Common myeloid progenitor, CD34-positive (primary cell): Measurements from ENCODE around the gene IPO13.

ENCODE experiments used
- CTCF ChIA-PET: fragments of 350-600 bp; sonication (Branson Sonifier 250); formaldehyde crosslinking; loops from one replicate; lab custom pipeline; 2021; ENCODE audit warnings: antibody characterized with exemption; lab: Charles Lee
- POLR2A ChIA-PET: fragments of 350-600 bp; sonication (Branson Sonifier 250); formaldehyde crosslinking; loops from one replicate; lab custom pipeline; 2021; ENCODE audit warnings: antibody characterized with exemption; lab: Charles Lee
- DNase-seq, 3 donors: peaks; one replicate each; pipeline versions ENCODE4 v3.0.0 to v3.0.0-alpha.2; 2013
- H3K27ac ChIP-seq, 2 experiments: 1 replicate in 1 of 2; 2 replicates in 1 of 2; pipeline ENCODE4 v1.7.0; 2013; ENCODE audit warnings: inconsistent platforms in 2 of 2, low read length in 2 of 2, mild to moderate bottlenecking in 2 of 2, low read depth in 1 of 2, moderate library complexity in 1 of 2; ENCODE audit not compliant: severe bottlenecking in 2 of 2, insufficient read depth in 1 of 2, poor library complexity in 1 of 2
- H3K27me3 ChIP-seq, 5 experiments: replicated peaks in 2 of 5; 1 replicate in 3 of 5; 2 replicates in 2 of 5; pipeline versions ENCODE4 v1.6.1 to v1.7.0; 2013; ENCODE audit warnings: low read length in 4 of 5, mild to moderate bottlenecking in 2 of 5, moderate library complexity in 2 of 5, inconsistent platforms in 1 of 5; ENCODE audit not compliant: insufficient read depth in 5 of 5, control insufficient read depth in 4 of 5
- H3K36me3 ChIP-seq, 4 experiments: 1 replicate in 2 of 4; 2 replicates in 2 of 4; pipeline versions ENCODE4 v1.6.1 to v1.7.0; 2013; ENCODE audit warnings: low read length in 3 of 4, control low read depth in 1 of 4, mild to moderate bottlenecking in 1 of 4; ENCODE audit not compliant: control insufficient read depth in 4 of 4, insufficient read depth in 4 of 4
- H3K4me1 ChIP-seq, 4 experiments: 1 replicate in 3 of 4; 2 replicates in 1 of 4; pipeline versions ENCODE4 v1.6.1 to v1.7.1; 2013; ENCODE audit warnings: low read length in 3 of 4, mild to moderate bottlenecking in 3 of 4, control low read depth in 1 of 4, inconsistent platforms in 1 of 4, moderate library complexity in 1 of 4; ENCODE audit not compliant: control insufficient read depth in 4 of 4, insufficient read depth in 4 of 4; ENCODE audit errors: control extremely low read depth in 1 of 4
- H3K4me3 ChIP-seq, 7 experiments: 1 replicate in 4 of 7; 2 replicates in 3 of 7; pipeline versions ENCODE4 v1.5.1 to v1.7.0; 2013; ENCODE audit warnings: mild to moderate bottlenecking in 7 of 7, low read length in 6 of 7, moderate library complexity in 6 of 7, inconsistent platforms in 2 of 7, low read depth in 2 of 7, control low read depth in 1 of 7; ENCODE audit not compliant: insufficient read depth in 4 of 7, control insufficient read depth in 1 of 7; ENCODE audit errors: extremely low read depth in 1 of 7
- H3K9me3 ChIP-seq, 5 experiments: 1 replicate in 4 of 5; 2 replicates in 1 of 5; pipeline versions ENCODE4 v1.6.1 to v1.7.1; 2013; ENCODE audit warnings: low read length in 4 of 5, mild to moderate bottlenecking in 2 of 5, inconsistent platforms in 1 of 5, low read depth in 1 of 5, moderate library complexity in 1 of 5; ENCODE audit not compliant: control insufficient read depth in 4 of 5, insufficient read depth in 2 of 5; ENCODE audit errors: control extremely low read depth in 1 of 5
- WGBS: methylation state at CpG from one replicate; pipeline ENCODE4 v1.1.5; 2013; ENCODE audit not compliant: insufficient coverage; 5-methylcytosine and 5-hydroxymethylcytosine counted together

Gene IPO13

GRCh38 chr1:43956234-43956633 lies 9.5 kb downstream of the IPO13 start:
- no peaks in the 10 kb centered on the region for H3K9me3 ChIP-seq
- no peak for DNase-seq
- H3K4me3 ChIP-seq = no peak overlapping the region
- H3K36me3 ChIP-seq = peaks cover 3 to 48% (median 28%) of the 10 kb centered on the region in 4 experiments
- POLR2A ChIA-PET = no interaction called here
- no peak overlapping the region for H3K27ac ChIP-seq
- CTCF ChIA-PET = interaction anchor here (0.7 to 4.2 kb wide), 5 partner anchors 8 to 192 kb away, joined by 3 to 18 read pairs (median 7); partner anchors contain the start of gene ARTN
- no peaks in the 10 kb centered on the region for H3K27me3 ChIP-seq
- no peaks in the 10 kb centered on the region for H3K4me1 ChIP-seq
- 100% methylated on average over 8 of the region's 8 CpGs for WGBS

- POLR2A ChIA-PET = no interaction called here
- WGBS = 97% methylated on average over 7 of the region's 7 CpGs
- peaks cover 3 to 57% (median 38%) of the 10 kb centered on the region in 4 experiments for H3K36me3 ChIP-seq
Measured at GRCh38 chr1:43957407-43958040, 10.8 kb downstream of the IPO13 start.

GRCh38 chr1:43958351-43959255 lies 11.9 kb downstream of the IPO13 start:
- WGBS = 96% methylated on average over 5 of the region's 9 CpGs
- peaks cover 0 to 2% (median 0%) of the 10 kb centered on the region in 4 experiments for H3K4me1 ChIP-seq
- ChIA-PET POLR2A (no interaction called here), CTCF (interaction anchor here (1.6 to 3.7 kb wide), 4 partner anchors 11 to 25 kb away, joined by 5 to 22 read pairs (median 6); partner anchors contain the start of genes ARTN, DPH2 and IPO13)
- DNase-seq = no peak
- no peaks in the 10 kb centered on the region for H3K27me3 ChIP-seq
- peaks cover 3 to 59% (median 44%) of the 10 kb centered on the region in 4 experiments for H3K36me3 ChIP-seq
- H3K4me3 ChIP-seq = no peak overlapping the region
- H3K27ac ChIP-seq = no peak overlapping the region
- H3K9me3 ChIP-seq = no peaks in the 10 kb centered on the region

More at GRCh38 chr1:43957407-43958040, 10.8 kb downstream of the IPO13 start:
- DNase-seq = no peak
- CTCF ChIA-PET = interaction anchor here (1.8 to 3.7 kb wide), 3 partner anchors 10 to 24 kb away, joined by 5 to 22 read pairs (median 7); partner anchors contain the start of genes ARTN, DPH2 and IPO13
- no peak overlapping the region for H3K4me3 ChIP-seq
- no peaks in the 10 kb centered on the region for H3K9me3 ChIP-seq
- H3K27ac ChIP-seq = no peak overlapping the region
- H3K4me1 ChIP-seq = no peaks in the 10 kb centered on the region
- H3K27me3 ChIP-seq = no peaks in the 10 kb centered on the region

GRCh38 chr1:43960798-43961197 lies 14.0 kb downstream of the IPO13 start:
- H3K36me3 ChIP-seq = peaks cover 3 to 72% (median 45%) of the 10 kb centered on the region in 4 experiments
- ChIA-PET CTCF (no interaction called here), POLR2A (no interaction called here)
- 97% methylated on average over 8 of the region's 8 CpGs for WGBS
- DNase-seq = no peak
- H3K4me1 ChIP-seq = peaks cover 0 to 2% (median 0%) of the 10 kb centered on the region in 4 experiments
- H3K27ac ChIP-seq = no peak overlapping the region
- H3K9me3 ChIP-seq = no peaks in the 10 kb centered on the region
- no peak overlapping the region for H3K4me3 ChIP-seq
- no peaks in the 10 kb centered on the region for H3K27me3 ChIP-seq

GRCh38 chr1:43961692-43962091 lies 14.9 kb downstream of the IPO13 start:
- CTCF ChIA-PET = no interaction called here
- no peak for DNase-seq
- peaks cover under 1 to 72% (median 41%) of the 10 kb centered on the region in 4 experiments for H3K36me3 ChIP-seq
- 100% methylated on average over 3 of the region's 3 CpGs for WGBS
- no peak overlapping the region for H3K4me3 ChIP-seq
- POLR2A ChIA-PET = no interaction called here
- H3K9me3 ChIP-seq = no peaks in the 10 kb centered on the region
- H3K27ac ChIP-seq = no peak overlapping the region
- peaks cover 0 to 2% (median 0%) of the 10 kb centered on the region in 4 experiments for H3K4me1 ChIP-seq
- H3K27me3 ChIP-seq = no peaks in the 10 kb centered on the region

- CTCF ChIA-PET = no interaction called here
- peaks cover 0 to 67% (median 41%) of the 10 kb centered on the region in 4 experiments for H3K36me3 ChIP-seq
- 94% methylated on average over 2 of the region's 2 CpGs for WGBS
Measured at GRCh38 chr1:43962324-43962723, 15.6 kb downstream of the IPO13 start.

More at GRCh38 chr1:43962324-43962723, 15.6 kb downstream of the IPO13 start:
- Histone ChIP-seq H3K27me3 (no peaks in the 10 kb centered on the region), H3K9me3 (no peaks in the 10 kb centered on the region), H3K27ac (no peak overlapping the region), H3K4me1 (peaks cover 0 to 2% (median 0%) of the 10 kb centered on the region in 4 experiments), H3K4me3 (no peak overlapping the region)
- DNase-seq = no peak
- POLR2A ChIA-PET = no interaction called here
